IMR-90 (cell line): ENCODE data around the gene PPP2R5B. TPM values are rescaled to one million over a fixed set of nuclear protein-coding genes. Genes with fewer than 3 reads are reported as not detected.
A peak's percentile ranks its signal among the peaks of the same experiment; 100 is the strongest.

Experiments used
- BHLHE40 ChIP-seq: fragments of 150-350 bp; IDR thresholded peaks from 2 replicates; pipeline ENCODE4 v1.6.1; 2016; ENCODE audit warnings: mild to moderate bottlenecking, low read depth, low read length
- CHD1 ChIP-seq: IDR thresholded peaks from 2 replicates; pipeline ENCODE4 v1.6.1; 2012; ENCODE audit warnings: low read depth, low read length, improper control_type of control experiment
- MXI1 ChIP-seq: IDR thresholded peaks from 2 replicates; pipeline ENCODE4 v1.6.1; 2012; ENCODE audit warnings: low read depth, mild to moderate bottlenecking, low read length, moderate library complexity, borderline replicate concordance
- NFE2L2 ChIP-seq: fragments of 150-350 bp; IDR thresholded peaks from 2 replicates; pipeline ENCODE4 v1.6.1; 2016; ENCODE audit warnings: low read depth, mild to moderate bottlenecking, low read length
- POLR2A ChIP-seq: IDR thresholded peaks from 2 replicates; pipeline ENCODE4 v1.6.1; 2012; ENCODE audit warnings: mild to moderate bottlenecking, low read depth, low read length
- RAD21 ChIP-seq: IDR thresholded peaks from 2 replicates; pipeline ENCODE4 v1.6.1; 2012; ENCODE audit warnings: low read length, improper control_type of control experiment
- SMC3 ChIP-seq: fragments of 150-350 bp; IDR thresholded peaks from 2 replicates; pipeline ENCODE4 v1.6.1; 2016; ENCODE audit warnings: low read depth, mild to moderate bottlenecking, antibody characterized with exemption, low read length, moderate library complexity
- polyA plus RNA-seq, 3 experiments: library from polyadenylated mRNA; depleted of rRNA; stranded (reverse); fragments of >200 nt; gene quantifications; 2 replicates each; pipeline ENCODE4 v1.2.3, GENCODE V29; 2012; ENCODE audit warnings: low replicate concordance in 1 of 3
- total RNA-seq: library from RNA; depleted of rRNA; stranded (reverse); fragments of >200 nt; gene quantifications from 2 replicates; pipeline ENCODE4 v1.2.3, GENCODE V29; 2012

Gene PPP2R5B
- total and polyA plus RNA-seq, 2 of the 4 experiments (the other 2 are of a cell fraction) = 6.5 to 23.6 TPM

DNA sequence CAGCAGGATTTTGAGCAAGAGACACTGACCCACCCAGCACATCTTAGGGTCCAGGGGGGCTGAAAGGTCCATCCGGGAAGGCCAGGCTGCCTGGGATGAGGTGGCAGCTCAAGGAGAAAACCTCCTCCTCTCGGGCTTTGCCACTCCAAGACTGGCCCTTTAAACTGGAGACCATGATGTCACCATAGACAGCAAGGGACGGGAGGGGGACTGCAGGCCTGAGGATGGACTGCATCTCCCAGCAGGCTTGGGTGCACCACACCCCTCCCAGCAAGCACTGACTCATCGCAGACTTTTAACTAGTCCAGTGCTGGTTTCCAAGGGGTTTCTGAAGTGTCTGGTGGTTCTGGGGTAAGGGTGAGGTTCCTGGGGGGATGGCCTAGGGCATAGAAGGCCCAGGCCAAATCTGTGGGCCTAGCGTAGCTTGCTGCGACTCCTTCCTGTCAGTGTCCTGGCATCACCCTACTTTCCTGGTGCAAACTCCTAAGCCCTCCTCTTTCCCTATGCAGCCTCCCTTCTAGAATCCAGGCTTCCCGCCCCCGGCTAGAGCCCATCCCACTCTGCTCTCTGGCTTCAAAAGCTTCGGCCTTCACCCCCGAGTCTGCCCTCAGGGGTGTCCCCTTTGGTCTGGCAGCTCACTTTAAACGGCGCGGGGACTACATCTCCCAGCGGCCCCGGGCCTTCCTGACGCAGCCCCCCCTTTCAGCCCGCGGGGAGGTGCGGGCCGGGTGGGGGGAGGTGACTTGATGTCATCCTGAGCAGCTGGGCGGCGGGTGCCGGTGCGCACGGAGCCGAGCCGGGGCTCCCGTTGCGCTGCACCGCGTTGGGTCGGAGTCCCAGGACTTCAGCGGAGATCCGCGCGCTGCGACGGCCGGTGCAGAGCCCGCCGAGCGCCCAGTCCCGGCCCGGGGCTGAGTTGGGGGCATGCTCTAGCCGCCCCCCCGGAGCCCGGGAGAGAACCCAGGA, at the start of gene PPP2R5B (continued):
- peak; percentile 61; the same call in 1 of the 2 replicates for TF ChIP-seq BHLHE40
- TF ChIP-seq CHD1 = no peak
- 0 out of 2 replicates have a peak, but pooled peaks have one; percentile 8 for TF ChIP-seq RAD21
- no peak for TF ChIP-seq NFE2L2
- peak; percentile 72; the same call in 1 of the 2 replicates for TF ChIP-seq MXI1
- peak; percentile 70 for TF ChIP-seq POLR2A
- TF ChIP-seq SMC3 = no peak
